Fibroblast of skin of left quadriceps (primary cell): Measurements from ENCODE around the gene LITAF.
"Not testable (repeated sequence)": the region's sequence is repeated elsewhere in the genome, so short reads cannot be mapped to it uniquely, and the experiment has no call there.

Source experiments
- DNase-seq, 2 experiments: peaks; one replicate each; pipeline ENCODE4 v3.0.0-alpha.2; 2013; ENCODE audit warnings: low read depth in 2 of 2

Gene LITAF

GRCh38 chr16:11620243-11621003 lies 33.7 kb upstream of the LITAF start:
- no peak for DNase-seq

- no peak for DNase-seq
These were observed 32.7 kb upstream of the LITAF start for GRCh38 chr16:11619327-11619851.

GRCh38 chr16:11618107-11618717 lies 31.5 kb upstream of the LITAF start:
- DNase-seq = no peak

- no peak for DNase-seq
These were observed 29.2 kb upstream of the LITAF start for GRCh38 chr16:11615748-11616447.

- no peak for DNase-seq
These were observed 28.0 kb upstream of the LITAF start for GRCh38 chr16:11614587-11615175.

GRCh38 chr16:11613381-11614303 lies 26.9 kb upstream of the LITAF start:
- DNase-seq = no peak

GRCh38 chr16:11612665-11613025 lies 25.9 kb upstream of the LITAF start:
- no peak for DNase-seq

GRCh38 chr16:11611871-11612664 lies 25.3 kb upstream of the LITAF start:
- no peak for DNase-seq

GRCh38 chr16:11610580-11610979 lies 23.9 kb upstream of the LITAF start:
- DNase-seq = no peak

GRCh38 chr16:11610121-11610505 lies 23.4 kb upstream of the LITAF start:
- no peak for DNase-seq

- no peak for DNase-seq
These were observed 22.9 kb upstream of the LITAF start for GRCh38 chr16:11609474-11610120.

- DNase-seq = no peak
These were observed 19.2 kb upstream of the LITAF start for GRCh38 chr16:11605891-11606290.

GRCh38 chr16:11605564-11605886 lies 18.8 kb upstream of the LITAF start:
- DNase-seq = no peak

- DNase-seq = no peak
These were observed 18.3 kb upstream of the LITAF start for GRCh38 chr16:11604783-11605563.

- DNase-seq = not testable (repeated sequence)
These were observed 17.6 kb upstream of the LITAF start for GRCh38 chr16:11604296-11604695.

- DNase-seq = no peak
These were observed 16.6 kb upstream of the LITAF start for GRCh38 chr16:11603331-11603750.

GRCh38 chr16:11602321-11602720 lies 15.6 kb upstream of the LITAF start:
- no peak for DNase-seq

- no peak for DNase-seq
These were observed 15.2 kb upstream of the LITAF start for GRCh38 chr16:11601911-11602310.

GRCh38 chr16:11601425-11601824 lies 14.7 kb upstream of the LITAF start:
- DNase-seq = no peak
